ENCODE results near the gene BABAM2. TPM values are rescaled to one million over a fixed set of nuclear protein-coding genes. Genes with fewer than 3 reads are reported as not detected.

Gene BABAM2
- total and polyA plus RNA-seq, 9 of the 15 experiments (the other 6 are each of a cell fraction or from before 2014, with no cell fraction given) = 10.9 to 37.4 (median 25.6) TPM

GRCh38 chr2:28311660-28312249 lies 421.2 kb downstream of the BABAM2 start:
- H4K20me1 ChIP-seq (replicated peaks; ENCODE audit: control insufficient read depth, insufficient read depth, low read length) = no peaks in the 10 kb centered on the region
- POLR2A ChIA-PET = interaction anchor here (0.6 kb wide), 2 partner anchors 26 to 42 kb away, joined by 3 to 5 read pairs; no protein-coding TSS in a partner anchor
- in situ Hi-C loops (cut with MboI) (no loop called here), intact Hi-C loops (cut with micrococcal nuclease) (no loop called here)
- no peak overlapping the region for H3K4me3 ChIP-seq
- no peak overlapping the region for H3K4me2 ChIP-seq (ENCODE audit: insufficient read depth, low read length)
- H3K27ac ChIP-seq (ENCODE audit: extremely low read depth, low read depth, low read length) = no peak overlapping the region
- H3K36me3 ChIP-seq (ENCODE audit: control insufficient read depth, insufficient read depth, low read length) = no peaks in the 10 kb centered on the region
- FAIRE-seq (no peak), DNase-seq (ENCODE audit: extremely low read depth in 1 of 4, low spot score in 3 of 4) (no peak), ATAC-seq (no peak)
- no peak overlapping the region for H3K9ac ChIP-seq (ENCODE audit: insufficient read depth in 1 of 2, low read depth in 2 of 2, low read length in 2 of 2)
- 70% methylated on average over 7 of the region's 7 CpGs for WGBS (ENCODE audit: insufficient coverage, low coverage, missing lambda C conversion rate)
- H3K9me3 ChIP-seq (replicated peaks; ENCODE audit: control insufficient read depth, insufficient read depth, low read depth, low read length) = no peaks in the 10 kb centered on the region
- H2AFZ ChIP-seq (ENCODE audit: low read depth, low read length) = no peak overlapping the region
- H3K79me2 ChIP-seq (ENCODE audit: control insufficient read depth, insufficient read depth, low read length) = no peaks in the 10 kb centered on the region
- TF ChIP-seq GATAD2A (IDR thresholded peaks at IDR 0.05) (no peak), MIER1 (IDR thresholded peaks at IDR 0.05; ENCODE audit: low read depth) (no peak), ZNF23 (CRISPR knock-in tag; IDR thresholded peaks at IDR 0.05) (no peak)
- TF ChIP-seq, protein P1, sequence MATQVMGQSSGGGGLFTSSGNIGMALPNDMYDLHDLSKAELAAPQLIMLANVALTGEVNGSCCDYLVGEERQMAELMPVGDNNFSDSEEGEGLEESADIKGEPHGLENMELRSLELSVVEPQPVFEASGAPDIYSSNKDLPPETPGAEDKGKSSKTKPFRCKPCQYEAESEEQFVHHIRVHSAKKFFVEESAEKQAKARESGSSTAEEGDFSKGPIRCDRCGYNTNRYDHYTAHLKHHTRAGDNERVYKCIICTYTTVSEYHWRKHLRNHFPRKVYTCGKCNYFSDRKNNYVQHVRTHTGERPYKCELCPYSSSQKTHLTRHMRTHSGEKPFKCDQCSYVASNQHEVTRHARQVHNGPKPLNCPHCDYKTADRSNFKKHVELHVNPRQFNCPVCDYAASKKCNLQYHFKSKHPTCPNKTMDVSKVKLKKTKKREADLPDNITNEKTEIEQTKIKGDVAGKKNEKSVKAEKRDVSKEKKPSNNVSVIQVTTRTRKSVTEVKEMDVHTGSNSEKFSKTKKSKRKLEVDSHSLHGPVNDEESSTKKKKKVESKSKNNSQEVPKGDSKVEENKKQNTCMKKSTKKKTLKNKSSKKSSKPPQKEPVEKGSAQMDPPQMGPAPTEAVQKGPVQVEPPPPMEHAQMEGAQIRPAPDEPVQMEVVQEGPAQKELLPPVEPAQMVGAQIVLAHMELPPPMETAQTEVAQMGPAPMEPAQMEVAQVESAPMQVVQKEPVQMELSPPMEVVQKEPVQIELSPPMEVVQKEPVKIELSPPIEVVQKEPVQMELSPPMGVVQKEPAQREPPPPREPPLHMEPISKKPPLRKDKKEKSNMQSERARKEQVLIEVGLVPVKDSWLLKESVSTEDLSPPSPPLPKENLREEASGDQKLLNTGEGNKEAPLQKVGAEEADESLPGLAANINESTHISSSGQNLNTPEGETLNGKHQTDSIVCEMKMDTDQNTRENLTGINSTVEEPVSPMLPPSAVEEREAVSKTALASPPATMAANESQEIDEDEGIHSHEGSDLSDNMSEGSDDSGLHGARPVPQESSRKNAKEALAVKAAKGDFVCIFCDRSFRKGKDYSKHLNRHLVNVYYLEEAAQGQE (IDR thresholded peaks at IDR 0.05; ENCODE audit: borderline replicate concordance) = no peak
- TF ChIP-seq, protein P1 (CRISPR knock-in tag; IDR thresholded peaks at IDR 0.05; ENCODE audit: low read depth) = no peak
- no TSS peak for BruUV-seq (replicated peaks)
- CTCF ChIA-PET (ENCODE audit: low intra/inter-chr PET ratio) = no interaction called here
- H3K27me3 ChIP-seq (ENCODE audit: control insufficient read depth in 2 of 2, insufficient read depth in 2 of 2, low read length in 2 of 2) = no peaks in the 10 kb centered on the region
- H3K4me1 ChIP-seq (replicated peaks in 1 of 2; ENCODE audit: control insufficient read depth in 2 of 2, insufficient read depth in 2 of 2, low read length in 2 of 2) = no peaks in the 10 kb centered on the region
- H3K9me1 ChIP-seq (ENCODE audit: control insufficient read depth, insufficient read depth, low read length) = no peaks in the 10 kb centered on the region
